HG03159 (cell line): ENCODE data around the gene POFUT1.
"Not testable (repeated sequence)": the region's sequence is repeated elsewhere in the genome, so short reads cannot be mapped to it uniquely, and the experiment has no call there.

Experiments
- ATAC-seq: cut with Tn5 transposase; IDR thresholded peaks from one replicate; pipeline ENCODE4 v1.9.1; 2021; ENCODE audit warnings: mild to moderate bottlenecking, moderate library complexity; ENCODE audit not compliant: unreplicated experiment

The POFUT1 gene

GRCh38 chr20:32188376-32189122 is 19.1 kb upstream of the POFUT1 start:
- ATAC-seq, result no peak

- no peak for ATAC-seq
These were observed 18.6 kb upstream of the POFUT1 start for GRCh38 chr20:32189123-32189410.

- no peak for ATAC-seq
These were observed 17.7 kb upstream of the POFUT1 start for GRCh38 chr20:32189691-32190615.

GRCh38 chr20:32190616-32191415 is 16.9 kb upstream of the POFUT1 start:
- no peak for ATAC-seq

- ATAC-seq, result no peak
These were observed 16.3 kb upstream of the POFUT1 start for GRCh38 chr20:32191422-32191821.

- no peak for ATAC-seq
These were observed 15.8 kb upstream of the POFUT1 start for GRCh38 chr20:32191873-32192272.

- no peak for ATAC-seq
These were observed 15.0 kb upstream of the POFUT1 start for GRCh38 chr20:32192698-32193097.

GRCh38 chr20:32193336-32193735 is 14.3 kb upstream of the POFUT1 start:
- ATAC-seq, result not testable (repeated sequence)

- no peak for ATAC-seq
These were observed 13.7 kb upstream of the POFUT1 start for GRCh38 chr20:32193996-32194395.

- no peak for ATAC-seq
These were observed 12.1 kb upstream of the POFUT1 start for GRCh38 chr20:32195581-32195980.

GRCh38 chr20:32196613-32197012 is 11.1 kb upstream of the POFUT1 start:
- ATAC-seq, result not testable (repeated sequence)

GRCh38 chr20:32197136-32197535 is 10.5 kb upstream of the POFUT1 start:
- ATAC-seq, result not testable (repeated sequence)

- ATAC-seq, result no peak
These were observed 8.7 kb upstream of the POFUT1 start for GRCh38 chr20:32199006-32199405.

- ATAC-seq, result no peak
These were observed 6.2 kb upstream of the POFUT1 start for GRCh38 chr20:32201296-32201976.

- no peak for ATAC-seq
These were observed 5.7 kb upstream of the POFUT1 start for GRCh38 chr20:32201977-32202363.

- ATAC-seq, result no peak
These were observed 4.1 kb upstream of the POFUT1 start for GRCh38 chr20:32203356-32204204.

- ATAC-seq, result no peak
These were observed 3.2 kb upstream of the POFUT1 start for GRCh38 chr20:32204205-32205109.

- ATAC-seq, result no peak
These were observed 2.4 kb upstream of the POFUT1 start for GRCh38 chr20:32205110-32205842.
